ENCODE results near the gene MAFB. TPM values are rescaled to one million over a fixed set of nuclear protein-coding genes. Genes with fewer than 3 reads are reported as not detected.

MAFB gene
- total and polyA plus RNA-seq, 7 experiments from 2014 or later, result 0.12 to 139 (median 4.4) TPM; not detected in 2

GRCh38 chr20:40663991-40664880, 24.8 kb downstream of the MAFB start:
- Histone ChIP-seq H3K9me3 (ENCODE audit: control insufficient read depth in 2 of 3, low read length in 3 of 3) (no peaks in the 10 kb centered on the region), H3K36me3 (ENCODE audit: control insufficient read depth in 2 of 3, insufficient read depth in 3 of 3, low read length in 3 of 3) (no peaks in the 10 kb centered on the region), H3K27me3 (ENCODE audit: control insufficient read depth in 2 of 2, insufficient read depth in 2 of 2, low read length in 2 of 2) (no peaks in the 10 kb centered on the region), H3K27ac (ENCODE audit: low read depth, low read length) (no peak overlapping the region), H3K4me3 (ENCODE audit: low read length) (no peak overlapping the region), H3K4me1 (ENCODE audit: control insufficient read depth in 2 of 2, insufficient read depth in 2 of 2, low read length in 2 of 2) (no peaks in the 10 kb centered on the region)
- DNase-seq (no peak), ATAC-seq (no peak)
- intact Hi-C loops (cut with micrococcal nuclease), result no loop called here
- no peak overlapping the region for H3K27ac Mint-ChIP-seq
- CTCF ChIA-PET, result no interaction called here
- H3K4me1 Mint-ChIP-seq, result no peaks in the 10 kb centered on the region
- no peak overlapping the region for H3K4me3 Mint-ChIP-seq
- no peaks in the 10 kb centered on the region for H3K9me3 Mint-ChIP-seq
- peaks cover 0 to 5% (median 3%) of the 10 kb centered on the region in 5 donors for H3K27me3 Mint-ChIP-seq
- no peaks in the 10 kb centered on the region for H3K36me3 Mint-ChIP-seq
- POLR2A ChIA-PET, result no interaction called here

DNA sequence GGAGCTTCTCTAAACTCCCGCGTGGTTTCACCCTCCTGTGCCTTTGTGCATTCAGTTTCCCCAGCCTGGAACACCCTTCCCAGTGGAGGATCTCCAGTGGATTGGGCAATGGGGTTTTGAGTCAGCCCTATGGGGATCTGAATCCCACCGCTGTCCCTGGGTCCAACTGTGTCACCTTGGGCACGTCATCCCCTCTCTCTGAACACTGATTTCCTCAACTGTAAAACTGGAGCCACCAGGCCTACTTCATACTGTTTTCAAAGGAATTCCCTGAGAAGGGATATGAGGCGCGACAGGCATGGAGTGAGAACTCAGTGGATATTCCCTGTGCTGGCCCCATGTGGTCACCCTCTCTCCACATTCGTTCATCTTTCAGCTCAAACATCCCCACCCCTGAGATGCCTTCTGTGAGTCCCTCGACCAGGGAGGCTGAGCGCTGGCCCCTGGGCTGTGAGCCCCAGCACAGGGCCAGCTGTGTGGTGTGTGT, 25.7 kb downstream of the MAFB start:
- CTCF ChIA-PET, result no interaction called here
- Histone ChIP-seq H3K36me3 (ENCODE audit: control insufficient read depth in 2 of 3, insufficient read depth in 3 of 3, low read length in 3 of 3) (no peaks in the 10 kb centered on the region), H3K27me3 (ENCODE audit: control insufficient read depth in 2 of 2, insufficient read depth in 2 of 2, low read length in 2 of 2) (no peaks in the 10 kb centered on the region), H3K9me3 (ENCODE audit: control insufficient read depth in 2 of 3, low read length in 3 of 3) (no peaks in the 10 kb centered on the region), H3K4me1 (ENCODE audit: control insufficient read depth in 2 of 2, insufficient read depth in 2 of 2, low read length in 2 of 2) (no peaks in the 10 kb centered on the region), H3K4me3 (ENCODE audit: low read length) (no peak overlapping the region), H3K27ac (ENCODE audit: low read depth, low read length) (no peak overlapping the region)
- intact Hi-C loops (cut with micrococcal nuclease), result no loop called here
- Mint-ChIP-seq H3K4me1 (no peaks in the 10 kb centered on the region), H3K36me3 (no peaks in the 10 kb centered on the region), H3K4me3 (no peak overlapping the region), H3K27me3 (peaks cover 0 to 11% (median 3%) of the 10 kb centered on the region in 5 donors), H3K27ac (no peak overlapping the region), H3K9me3 (peaks cover 0 to 1% (median 0%) of the 10 kb centered on the region in 11 donors)
- no peak for DNase-seq
- ATAC-seq, result no peak
- POLR2A ChIA-PET, result no interaction called here

- H3K36me3 Mint-ChIP-seq, result no peaks in the 10 kb centered on the region
- ChIA-PET POLR2A (no interaction called here), CTCF (no interaction called here)
- no peak for DNase-seq
- intact Hi-C loops (cut with micrococcal nuclease), result no loop called here
- H3K27ac Mint-ChIP-seq, result no peak overlapping the region
- peaks cover 0 to 11% (median 4%) of the 10 kb centered on the region in 5 donors for H3K27me3 Mint-ChIP-seq
- peaks cover 0 to 1% (median 0%) of the 10 kb centered on the region in 11 donors for H3K9me3 Mint-ChIP-seq
- Histone ChIP-seq H3K36me3 (ENCODE audit: control insufficient read depth in 2 of 3, insufficient read depth in 3 of 3, low read length in 3 of 3) (no peaks in the 10 kb centered on the region), H3K27ac (ENCODE audit: low read depth, low read length) (no peak overlapping the region), H3K4me1 (ENCODE audit: control insufficient read depth in 2 of 2, insufficient read depth in 2 of 2, low read length in 2 of 2) (no peaks in the 10 kb centered on the region), H3K4me3 (ENCODE audit: low read length) (no peak overlapping the region), H3K9me3 (ENCODE audit: control insufficient read depth in 2 of 3, low read length in 3 of 3) (no peaks in the 10 kb centered on the region), H3K27me3 (ENCODE audit: control insufficient read depth in 2 of 2, insufficient read depth in 2 of 2, low read length in 2 of 2) (no peaks in the 10 kb centered on the region)
- no peaks in the 10 kb centered on the region for H3K4me1 Mint-ChIP-seq
- H3K4me3 Mint-ChIP-seq, result no peak overlapping the region
- ATAC-seq, result no peak
Measured at GRCh38 chr20:40659567-40659966, 29.5 kb downstream of the MAFB start.

- no peaks in the 10 kb centered on the region for H3K27me3 ChIP-seq (ENCODE audit: control insufficient read depth in 2 of 2, insufficient read depth in 2 of 2, low read length in 2 of 2)
- no peaks in the 10 kb centered on the region for H3K4me1 ChIP-seq (ENCODE audit: control insufficient read depth in 2 of 2, insufficient read depth in 2 of 2, low read length in 2 of 2)
- Mint-ChIP-seq H3K27me3 (peaks cover 0 to 14% (median 4%) of the 10 kb centered on the region in 5 donors), H3K36me3 (no peaks in the 10 kb centered on the region), H3K27ac (no peak overlapping the region), H3K9me3 (peaks cover 0 to 1% (median 0%) of the 10 kb centered on the region in 11 donors), H3K4me3 (no peak overlapping the region), H3K4me1 (no peaks in the 10 kb centered on the region)
- no peaks in the 10 kb centered on the region for H3K9me3 ChIP-seq (ENCODE audit: control insufficient read depth in 2 of 3, low read length in 3 of 3)
- intact Hi-C loops (cut with micrococcal nuclease), result no loop called here
- no peak overlapping the region for H3K27ac ChIP-seq (ENCODE audit: low read depth, low read length)
- H3K36me3 ChIP-seq (ENCODE audit: control insufficient read depth in 2 of 3, insufficient read depth in 3 of 3, low read length in 3 of 3), result no peaks in the 10 kb centered on the region
- no peak for ATAC-seq
- DNase-seq, result no peak
- ChIA-PET CTCF (no interaction called here), POLR2A (no interaction called here)
- no peak overlapping the region for H3K4me3 ChIP-seq (ENCODE audit: low read length)
Measured at GRCh38 chr20:40658509-40658908, 30.5 kb downstream of the MAFB start.

DNA sequence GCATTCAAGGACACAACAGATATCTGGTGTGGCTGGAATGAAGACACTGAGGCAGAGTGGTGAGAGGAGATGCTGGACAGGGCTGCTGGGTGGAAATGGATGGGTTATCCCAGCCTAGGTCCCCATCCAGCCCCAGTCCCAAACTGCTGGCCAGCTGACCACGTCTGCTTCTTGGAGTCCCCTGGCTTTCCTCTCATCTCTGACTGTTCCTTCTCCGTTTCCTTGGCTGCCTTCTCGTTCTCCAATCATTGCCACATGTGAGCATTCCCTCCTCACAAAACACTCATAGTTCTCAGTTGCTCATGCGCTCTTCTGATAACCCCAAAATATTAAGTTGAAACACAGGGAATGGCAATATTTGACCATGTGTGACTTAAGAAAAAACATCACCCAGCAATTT, 31.5 kb downstream of the MAFB start:
- ATAC-seq (no peak), DNase-seq (no peak)
- no peaks in the 10 kb centered on the region for H3K36me3 ChIP-seq (ENCODE audit: control insufficient read depth in 2 of 3, insufficient read depth in 3 of 3, low read length in 3 of 3)
- Mint-ChIP-seq H3K36me3 (no peaks in the 10 kb centered on the region), H3K27me3 (peaks cover 0 to 19% (median 4%) of the 10 kb centered on the region in 5 donors), H3K27ac (no peak overlapping the region), H3K4me1 (peaks cover 0 to 2% (median 0%) of the 10 kb centered on the region in 7 donors), H3K4me3 (no peak overlapping the region), H3K9me3 (peaks cover 0 to 1% (median 0%) of the 10 kb centered on the region in 11 donors)
- H3K4me1 ChIP-seq (ENCODE audit: control insufficient read depth in 2 of 2, insufficient read depth in 2 of 2, low read length in 2 of 2), result no peaks in the 10 kb centered on the region
- no peak overlapping the region for H3K4me3 ChIP-seq (ENCODE audit: low read length)
- ChIA-PET POLR2A (no interaction called here), CTCF (no interaction called here)
- no peaks in the 10 kb centered on the region for H3K27me3 ChIP-seq (ENCODE audit: control insufficient read depth in 2 of 2, insufficient read depth in 2 of 2, low read length in 2 of 2)
- intact Hi-C loops (cut with micrococcal nuclease), result no loop called here
- H3K27ac ChIP-seq (ENCODE audit: low read depth, low read length), result no peak overlapping the region
- H3K9me3 ChIP-seq (ENCODE audit: control insufficient read depth in 2 of 3, low read length in 3 of 3), result no peaks in the 10 kb centered on the region

- ChIA-PET POLR2A (no interaction called here), CTCF (no interaction called here)
- H3K4me3 ChIP-seq (ENCODE audit: low read length), result no peak overlapping the region
- no peaks in the 10 kb centered on the region for H3K9me3 ChIP-seq (ENCODE audit: control insufficient read depth in 2 of 3, low read length in 3 of 3)
- Mint-ChIP-seq H3K9me3 (peaks cover 0 to 1% (median 0%) of the 10 kb centered on the region in 11 donors), H3K4me1 (peaks cover 0 to 2% (median 0%) of the 10 kb centered on the region in 7 donors), H3K4me3 (no peak overlapping the region), H3K27me3 (peaks cover 0 to 19% (median 4%) of the 10 kb centered on the region in 5 donors), H3K27ac (no peak overlapping the region), H3K36me3 (no peaks in the 10 kb centered on the region)
- DNase-seq, result no peak
- H3K27ac ChIP-seq (ENCODE audit: low read depth, low read length), result no peak overlapping the region
- no peaks in the 10 kb centered on the region for H3K4me1 ChIP-seq (ENCODE audit: control insufficient read depth in 2 of 2, insufficient read depth in 2 of 2, low read length in 2 of 2)
- H3K27me3 ChIP-seq (ENCODE audit: control insufficient read depth in 2 of 2, insufficient read depth in 2 of 2, low read length in 2 of 2), result no peaks in the 10 kb centered on the region
- no peak for ATAC-seq
- intact Hi-C loops (cut with micrococcal nuclease), result no loop called here
- no peaks in the 10 kb centered on the region for H3K36me3 ChIP-seq (ENCODE audit: control insufficient read depth in 2 of 3, insufficient read depth in 3 of 3, low read length in 3 of 3)
Measured at GRCh38 chr20:40655451-40655850, 33.6 kb downstream of the MAFB start.

GRCh38 chr20:40654876-40655275, 34.2 kb downstream of the MAFB start:
- Histone ChIP-seq H3K27me3 (ENCODE audit: control insufficient read depth in 2 of 2, insufficient read depth in 2 of 2, low read length in 2 of 2) (no peaks in the 10 kb centered on the region), H3K9me3 (ENCODE audit: control insufficient read depth in 2 of 3, low read length in 3 of 3) (no peaks in the 10 kb centered on the region)

More at GRCh38 chr20:40654876-40655275, 34.2 kb downstream of the MAFB start:
- ATAC-seq (no peak), DNase-seq (no peak)
- no peaks in the 10 kb centered on the region for H3K4me1 ChIP-seq (ENCODE audit: control insufficient read depth in 2 of 2, insufficient read depth in 2 of 2, low read length in 2 of 2)
- H3K36me3 Mint-ChIP-seq, result no peaks in the 10 kb centered on the region
- H3K4me1 Mint-ChIP-seq, result peaks cover 0 to 2% (median 0%) of the 10 kb centered on the region in 7 donors
- H3K36me3 ChIP-seq (ENCODE audit: control insufficient read depth in 2 of 3, insufficient read depth in 3 of 3, low read length in 3 of 3), result no peaks in the 10 kb centered on the region
- H3K27me3 Mint-ChIP-seq, result peaks cover 0 to 19% (median 4%) of the 10 kb centered on the region in 5 donors
- ChIA-PET POLR2A (no interaction called here), CTCF (no interaction called here)
- H3K27ac ChIP-seq (ENCODE audit: low read depth, low read length), result no peak overlapping the region
- intact Hi-C loops (cut with micrococcal nuclease), result no loop called here
- H3K4me3 ChIP-seq (ENCODE audit: low read length), result no peak overlapping the region
- H3K4me3 Mint-ChIP-seq, result no peak overlapping the region
- peaks cover 0 to 1% (median 0%) of the 10 kb centered on the region in 11 donors for H3K9me3 Mint-ChIP-seq
- no peak overlapping the region for H3K27ac Mint-ChIP-seq

All from naive thymus-derived CD4-positive, alpha-beta T cell (primary cell).